IPS DF 4.7 (cell line): Measurements from ENCODE around the gene RPS6KA2.

Experiments used
- DNase-seq: peaks from one replicate; pipeline ENCODE4 v3.0.0-alpha.2; 2013; ENCODE audit warnings: low spot score; ENCODE audit errors: extremely low read depth

The RPS6KA2 gene

DNA sequence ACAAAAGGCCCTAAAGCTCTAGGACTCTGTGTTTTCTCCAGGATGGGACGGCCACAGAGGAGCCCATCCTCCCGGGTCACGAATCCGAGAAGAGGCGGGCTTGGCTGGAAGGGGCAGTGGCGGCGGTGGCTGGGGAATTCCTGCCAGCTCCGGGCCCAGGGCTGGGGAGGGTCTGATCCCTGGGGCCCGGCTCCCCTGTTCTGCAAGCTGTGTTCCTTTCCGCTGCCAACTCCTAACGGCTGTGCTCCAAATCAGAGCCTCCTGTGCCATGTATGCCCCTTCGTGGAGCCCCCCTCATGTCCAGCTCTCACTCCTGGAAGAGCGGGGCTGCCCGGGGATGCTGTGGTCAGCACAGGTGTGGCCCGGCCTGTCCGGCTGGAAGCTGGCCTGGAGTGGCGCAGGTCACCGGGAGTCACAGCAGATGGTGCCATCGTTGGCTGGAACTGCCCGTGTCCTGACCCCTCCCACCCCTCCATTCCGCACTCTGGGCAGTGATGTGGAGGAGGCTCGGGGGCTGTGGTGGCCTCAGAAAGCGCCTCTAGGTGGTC, 156.1 kb downstream of the RPS6KA2 start:
- DNase-seq, result no peak

DNA sequence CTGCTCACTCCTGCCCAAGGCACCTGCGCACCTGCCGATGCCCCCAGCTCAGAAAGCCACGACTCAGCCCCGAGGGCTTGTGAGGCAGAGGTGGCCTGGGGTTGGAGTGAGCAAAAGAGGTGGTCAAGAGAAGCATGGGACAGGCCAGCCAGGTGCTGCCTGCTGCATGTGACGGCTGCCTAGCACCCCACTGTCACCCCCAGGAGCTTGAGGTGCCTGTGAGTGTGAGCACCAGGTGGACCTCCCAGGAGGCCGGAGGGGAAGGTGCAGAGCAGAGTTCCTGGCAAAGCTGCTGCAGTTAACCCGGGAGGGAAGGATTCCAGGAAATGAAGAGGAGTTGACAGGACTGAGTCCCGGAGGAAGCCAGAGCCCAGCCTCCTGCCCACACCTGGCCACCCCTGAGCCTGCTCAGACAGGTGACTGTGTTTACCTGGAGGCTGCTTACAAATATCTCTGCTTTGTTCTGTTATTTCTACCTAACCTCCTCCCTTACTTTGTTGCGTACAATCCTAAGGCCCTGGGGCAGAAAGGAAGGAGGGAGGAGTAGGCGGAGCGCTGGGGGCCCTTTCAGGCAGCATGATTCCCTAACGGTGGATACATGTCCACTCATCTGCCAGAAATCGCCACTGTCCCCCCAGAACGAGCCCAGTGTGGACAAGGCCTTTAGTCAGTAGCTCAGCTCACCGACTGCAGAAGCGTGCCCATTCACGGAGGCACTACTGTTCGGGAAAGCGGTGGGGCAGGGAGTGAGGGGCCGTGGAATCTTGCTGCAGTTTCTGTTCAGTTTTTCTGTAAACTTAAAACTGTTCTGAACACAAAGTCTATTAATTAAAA, 156.8 kb downstream of the RPS6KA2 start:
- DNase-seq, result no peak

DNA sequence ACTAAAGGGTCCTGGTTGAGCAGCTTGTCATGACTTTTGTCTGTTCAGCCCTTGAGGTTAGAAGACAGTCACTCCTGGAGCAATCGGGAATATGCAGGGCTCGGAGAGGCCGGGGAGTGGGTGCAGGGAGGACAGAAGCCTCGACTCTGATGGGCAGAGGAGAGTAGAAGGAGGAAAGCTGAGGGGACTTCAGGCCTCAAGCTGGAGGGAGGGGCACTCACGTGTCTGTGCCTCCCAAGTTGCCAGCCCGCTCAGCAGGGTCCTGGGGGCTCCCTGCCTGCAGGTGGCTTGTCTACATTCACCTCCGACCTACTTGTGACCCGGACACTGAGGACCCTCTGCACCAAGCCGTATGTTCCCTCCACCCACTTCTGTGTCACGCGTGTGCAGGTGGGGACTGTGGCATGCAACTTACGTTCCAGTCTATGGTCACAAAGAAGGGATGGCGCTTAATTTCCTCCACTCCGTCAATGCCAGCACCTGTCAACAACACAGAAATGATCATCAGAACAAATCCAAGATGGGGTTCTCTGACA, 157.6 kb downstream of the RPS6KA2 start:
- no peak for DNase-seq

DNA sequence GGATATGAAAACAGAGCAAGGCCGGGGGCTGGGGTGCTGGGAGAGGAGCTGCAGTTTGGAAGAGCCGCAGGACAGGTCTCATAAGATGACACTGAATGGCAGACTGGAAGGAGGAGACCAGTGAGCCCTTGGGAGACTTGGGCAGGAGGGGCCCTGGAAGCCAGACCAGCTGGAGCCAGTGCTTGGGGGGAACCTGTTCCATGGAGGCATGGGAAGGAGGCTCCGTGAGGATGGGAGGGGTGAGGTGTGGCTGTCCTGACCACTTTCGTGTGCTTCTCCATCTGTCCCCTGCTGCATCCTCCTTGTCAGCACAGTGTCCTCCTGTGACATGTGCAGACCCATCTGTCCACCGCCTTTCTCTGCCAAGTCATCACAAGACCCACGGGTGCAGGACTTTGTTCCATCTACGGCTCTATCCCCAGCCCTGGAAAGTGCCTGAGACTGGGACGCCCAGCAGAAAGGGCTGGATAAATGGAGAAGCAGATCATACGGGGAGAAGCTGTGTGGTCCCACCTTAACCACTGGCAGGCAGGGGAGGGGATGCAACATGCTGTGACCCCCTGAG, 159.5 kb downstream of the RPS6KA2 start:
- no peak for DNase-seq

DNA sequence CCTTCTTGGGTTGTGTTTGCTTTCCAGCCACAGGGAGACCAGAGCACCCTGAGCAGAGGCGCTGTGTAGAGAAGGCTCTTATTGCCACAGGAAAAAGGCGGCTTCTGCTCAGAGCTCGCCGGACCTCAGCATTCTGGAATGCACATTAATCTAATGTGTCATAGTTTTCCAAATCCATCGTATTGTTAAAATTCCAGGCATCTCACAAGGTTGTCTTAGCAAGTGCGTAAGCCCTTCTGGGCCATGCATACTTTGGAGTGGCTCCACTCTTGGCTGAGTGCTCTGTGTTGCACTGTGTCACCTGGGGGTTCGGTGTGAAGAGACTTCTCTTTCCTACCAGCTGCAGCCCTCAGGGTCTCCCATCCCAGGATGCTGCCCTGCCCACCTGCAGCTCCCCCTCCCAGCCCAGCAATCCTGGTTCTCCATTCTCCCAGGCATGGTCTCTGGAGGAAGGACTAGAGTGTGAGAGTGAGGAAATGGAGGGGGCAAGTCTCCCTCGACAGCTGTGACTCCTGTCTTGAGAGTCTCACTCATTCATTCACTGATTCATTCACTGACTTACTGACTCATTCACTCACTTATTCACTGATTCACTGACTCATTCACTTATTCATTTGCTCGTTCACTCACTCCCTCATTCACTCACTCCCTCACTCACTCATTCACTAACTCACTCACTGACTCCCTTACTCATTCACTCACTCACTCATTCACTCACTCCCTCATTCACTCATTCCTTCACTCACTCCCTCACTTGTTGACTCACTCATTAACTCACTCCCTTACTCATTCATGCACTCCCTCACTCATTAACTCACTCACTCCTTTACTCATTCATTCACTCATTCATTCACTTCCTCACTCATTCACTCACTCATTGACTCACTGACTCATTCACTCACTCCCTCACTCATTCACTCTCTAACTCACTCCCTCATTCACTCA, 160.6 kb downstream of the RPS6KA2 start:
- no peak for DNase-seq

DNA sequence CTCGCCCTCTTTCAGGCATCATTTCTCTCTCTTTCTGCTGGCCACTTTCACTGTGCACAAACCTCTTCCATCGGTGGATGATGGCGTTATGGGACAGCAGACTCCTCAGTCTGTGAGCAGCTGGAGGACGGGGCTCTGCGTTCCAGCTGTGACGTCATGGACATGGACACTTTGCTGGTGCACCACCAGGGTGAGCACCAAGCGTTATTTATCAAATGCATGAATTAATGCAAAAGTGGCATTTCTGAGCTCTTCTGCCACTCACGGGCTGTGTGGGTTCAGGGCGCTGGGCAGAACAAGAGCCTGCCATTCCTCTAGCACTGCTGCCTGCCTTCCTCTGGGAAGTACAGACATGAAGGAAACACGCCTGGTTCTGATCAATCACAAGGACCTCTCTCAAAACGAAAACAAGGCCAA, 161.4 kb downstream of the RPS6KA2 start:
- DNase-seq, result no peak

DNA sequence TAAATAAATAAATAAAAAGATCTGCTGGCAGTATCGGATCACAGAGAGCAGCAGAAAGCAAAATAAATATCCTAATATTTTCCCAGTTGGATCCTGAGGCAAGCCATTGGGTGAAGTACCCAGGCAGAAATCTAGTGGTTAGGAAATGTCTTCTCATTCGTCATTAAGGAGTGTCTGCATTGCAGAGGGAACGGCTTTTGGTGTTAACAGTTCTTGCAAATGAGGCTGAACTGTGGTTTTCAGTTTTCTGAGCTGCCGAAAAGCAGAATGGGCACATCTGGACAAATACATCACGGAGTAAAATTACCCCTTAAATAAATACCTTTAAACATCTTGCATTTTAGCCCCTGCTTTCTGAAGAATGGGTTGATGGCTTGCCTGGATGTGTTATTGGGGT, 162.1 kb downstream of the RPS6KA2 start:
- DNase-seq, result no peak

DNA sequence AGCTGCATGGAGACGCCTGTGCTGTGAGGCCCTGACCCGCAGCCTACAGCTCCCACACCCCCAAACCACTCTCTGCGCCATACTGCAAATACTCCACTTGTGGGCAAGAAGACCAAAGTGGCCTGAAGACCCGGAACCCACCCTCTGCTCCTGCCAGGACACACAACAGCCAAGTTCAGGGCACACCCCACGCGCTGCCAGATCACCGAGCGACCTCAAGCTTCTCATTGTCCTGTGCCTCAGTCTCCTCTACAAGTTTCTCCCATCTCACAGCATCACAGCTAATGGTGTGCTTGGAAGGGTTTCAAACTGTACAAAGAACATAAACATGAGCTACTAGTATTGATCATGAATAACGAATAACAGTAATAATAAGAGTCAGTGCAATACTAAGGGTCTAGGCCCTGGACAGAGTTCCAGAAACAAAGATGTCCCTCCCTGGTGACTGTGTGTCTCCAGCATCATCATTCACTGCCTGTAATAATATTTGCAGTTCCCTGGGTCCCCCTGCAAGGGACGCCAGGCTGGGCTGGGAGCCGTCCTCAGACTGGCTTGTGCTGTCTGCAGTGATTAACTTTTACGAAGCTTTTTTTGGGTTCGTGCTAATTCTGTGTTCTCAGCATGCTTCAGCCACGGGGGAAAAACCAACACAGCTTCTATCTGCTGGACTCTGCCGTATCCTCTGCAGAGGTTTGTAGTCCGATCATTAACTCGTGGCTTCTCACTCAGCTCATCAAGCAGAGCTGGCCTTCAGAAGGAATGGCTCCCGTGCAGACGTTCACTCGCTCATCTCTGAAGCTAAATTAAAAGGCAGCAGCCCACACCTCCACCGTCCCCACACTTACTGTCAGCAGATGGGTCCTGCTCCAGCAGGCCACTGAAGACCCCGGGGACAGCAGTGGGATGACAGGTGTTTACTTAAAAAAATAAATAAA, 162.7 kb downstream of the RPS6KA2 start:
- DNase-seq, result no peak

DNA sequence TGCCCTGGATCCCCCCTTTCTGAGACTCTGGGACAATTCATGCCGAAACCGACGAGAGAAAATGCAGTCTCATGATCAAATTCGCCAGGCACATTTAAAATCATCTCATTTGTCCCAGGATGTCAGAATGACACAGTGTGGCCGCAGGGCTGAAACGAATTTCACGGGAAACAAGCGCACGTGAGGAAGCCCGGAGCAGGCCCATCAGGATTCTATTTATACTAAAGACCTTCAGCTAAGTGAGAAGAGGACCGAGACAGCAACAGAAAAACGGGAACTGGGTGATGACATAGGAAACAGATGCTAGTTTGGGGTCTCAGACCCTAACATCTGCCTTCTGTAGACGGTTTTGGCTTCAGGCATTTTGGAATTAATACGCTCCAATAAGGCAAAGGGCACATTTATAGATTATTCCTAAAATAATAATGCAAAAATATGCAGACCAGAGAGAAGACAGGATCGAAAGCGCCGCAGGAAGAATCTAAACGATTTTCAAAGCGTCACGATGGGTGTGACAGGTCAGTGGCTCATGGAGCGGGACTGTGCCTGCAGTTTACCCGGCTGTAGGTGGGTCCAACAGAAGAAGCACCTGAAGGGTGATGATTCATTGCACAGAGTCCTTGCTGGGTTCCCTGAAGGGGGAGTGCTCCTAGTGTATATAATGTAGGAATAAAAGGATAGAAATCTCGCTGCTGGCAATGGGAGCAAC, 163.5 kb downstream of the RPS6KA2 start:
- no peak for DNase-seq

DNA sequence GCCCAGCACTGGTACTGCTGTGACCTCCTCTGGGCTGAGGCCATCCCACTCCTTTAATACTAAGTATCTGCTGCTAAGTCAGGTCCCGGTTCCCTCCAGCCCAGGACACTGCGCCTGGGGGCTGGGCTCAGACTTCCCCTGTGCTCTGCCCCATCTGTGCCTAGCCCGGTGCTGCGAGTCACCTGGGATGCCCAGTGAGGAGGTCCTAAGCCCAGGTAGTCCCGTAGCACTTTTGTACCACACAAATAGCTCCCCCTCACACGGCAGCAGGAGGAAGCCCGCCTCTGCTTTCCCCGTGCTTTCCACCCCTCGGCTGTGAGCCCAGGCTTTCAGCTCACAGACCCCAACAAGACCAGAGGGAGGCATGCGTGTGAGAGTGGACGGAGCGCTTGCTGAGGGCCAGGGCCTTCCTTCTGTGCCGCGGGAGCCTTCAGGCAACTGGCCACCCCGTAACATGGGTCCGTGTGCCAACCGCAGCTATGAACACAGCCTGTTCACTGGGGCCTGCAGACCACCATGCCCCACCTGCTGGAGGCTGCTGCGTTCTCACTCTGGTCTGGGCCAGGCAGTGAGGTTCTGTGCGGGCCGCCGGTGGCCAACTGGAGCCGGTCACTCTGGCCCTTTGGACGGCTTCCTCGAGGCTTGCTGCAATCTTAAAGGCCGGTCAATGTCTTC, 164.5 kb downstream of the RPS6KA2 start:
- DNase-seq, result no peak

DNA sequence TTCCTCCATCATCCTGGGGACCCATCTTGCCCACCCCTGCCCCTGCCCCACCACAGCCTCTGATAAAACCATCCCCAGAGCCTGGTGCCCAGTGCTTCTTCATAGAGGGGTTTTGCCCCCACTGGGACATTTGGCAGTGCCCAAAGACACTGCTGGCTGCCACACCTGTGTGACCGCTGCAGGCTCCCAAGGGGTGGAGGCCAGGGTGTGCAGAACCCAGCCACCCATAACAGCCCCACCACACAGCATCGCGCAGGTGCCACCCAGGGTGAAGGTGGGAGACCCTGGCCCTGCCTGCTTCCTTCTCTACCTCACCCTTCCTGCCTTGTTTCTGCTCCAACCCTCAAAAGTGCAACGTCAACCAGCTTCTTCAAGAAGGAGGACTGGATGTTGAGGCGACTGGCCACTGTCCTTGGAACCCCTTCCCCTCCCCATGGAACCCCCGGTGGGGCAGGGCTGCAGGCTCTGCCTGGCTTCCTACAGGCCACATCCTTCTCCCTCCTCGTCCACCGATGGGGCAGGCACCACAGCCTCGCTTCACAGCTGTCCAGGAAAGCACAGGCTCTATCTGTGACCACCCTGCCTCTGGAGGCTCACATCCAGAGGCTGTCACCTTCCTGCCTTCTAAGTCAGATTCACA, 165.1 kb downstream of the RPS6KA2 start:
- DNase-seq, result no peak

DNA sequence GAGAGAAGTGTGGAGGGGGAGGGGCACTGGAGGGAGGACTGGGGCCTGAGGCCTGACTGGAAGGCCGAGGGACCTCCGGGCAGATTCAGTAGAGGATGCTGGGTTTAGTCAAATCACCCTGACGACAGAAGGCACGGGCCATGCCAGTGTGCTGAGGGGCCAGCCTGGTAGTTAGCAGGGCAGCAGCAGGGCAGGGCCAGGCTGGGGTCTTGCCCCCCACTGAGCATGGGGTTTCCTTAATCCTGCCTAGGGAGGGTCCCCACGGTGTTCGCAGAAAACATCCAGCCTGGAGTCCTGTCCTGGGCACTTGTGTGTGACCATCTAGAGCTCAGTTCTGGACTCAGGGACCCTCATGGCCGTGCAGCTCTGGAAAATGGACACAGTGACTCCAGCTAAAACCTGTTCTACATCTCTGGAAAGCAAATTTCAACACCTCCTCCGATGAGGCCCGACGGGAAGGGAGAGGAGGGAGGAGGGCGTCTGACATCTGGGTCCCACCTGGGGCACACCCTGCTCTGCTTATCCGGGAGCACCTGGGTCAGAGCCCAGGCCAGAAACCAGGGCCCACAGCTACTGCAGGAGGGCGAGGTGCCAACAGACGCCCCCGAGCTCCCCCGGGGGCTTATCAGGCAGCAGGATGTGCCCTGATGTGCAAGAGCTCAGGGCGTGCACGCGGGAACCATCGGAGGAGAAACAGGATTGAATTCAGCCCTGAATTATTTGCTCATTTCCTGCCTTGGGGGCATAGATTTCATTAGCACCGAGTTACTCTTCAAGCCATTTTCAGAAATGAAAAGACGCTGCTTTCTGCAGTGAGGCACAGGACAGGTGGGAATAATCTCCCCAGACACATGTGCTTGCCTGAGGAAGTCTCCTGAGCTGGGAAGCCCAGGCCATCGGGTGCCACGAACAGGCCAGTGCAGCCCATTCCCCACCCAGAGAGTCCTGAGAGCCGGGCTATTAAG, 166.3 kb downstream of the RPS6KA2 start:
- no peak for DNase-seq

DNA sequence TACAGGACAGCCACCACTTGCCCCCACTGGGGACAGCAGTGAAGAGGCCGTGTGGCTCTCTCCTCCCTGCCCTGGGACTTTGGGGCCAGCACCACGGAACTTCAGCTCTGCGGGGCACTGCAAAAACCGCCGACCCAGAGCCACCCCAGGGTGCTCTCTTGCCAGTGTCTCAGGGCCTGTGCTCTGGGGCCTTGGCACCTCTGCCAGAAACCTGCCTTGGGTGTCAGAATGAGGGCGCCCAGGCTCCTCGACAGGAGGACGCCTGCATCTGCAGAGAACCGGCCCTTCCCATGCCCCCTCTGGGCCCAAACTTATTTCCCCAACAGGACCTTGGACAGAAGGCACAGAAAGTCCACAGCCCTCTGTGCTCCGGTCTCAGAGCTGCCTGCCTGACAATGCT, 167.1 kb downstream of the RPS6KA2 start:
- no peak for DNase-seq

DNA sequence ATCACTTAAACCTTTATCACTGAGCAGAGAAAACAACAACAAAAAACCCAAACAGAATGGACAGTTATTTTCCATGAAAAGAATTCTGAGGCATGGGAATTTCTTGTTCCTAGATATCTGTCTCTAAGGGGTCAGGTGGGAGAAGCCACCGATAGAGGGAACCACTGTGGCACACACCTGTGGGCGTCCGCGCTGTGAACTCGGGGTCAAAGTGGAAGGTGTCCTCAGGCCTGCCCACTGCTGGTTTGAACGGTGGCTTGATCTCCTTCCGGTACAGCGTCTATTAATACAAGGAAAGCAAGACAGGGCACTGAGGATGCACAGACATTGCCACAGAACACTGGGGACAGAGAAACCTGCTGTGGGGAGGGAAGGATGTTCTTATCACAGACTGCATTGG, 167.8 kb downstream of the RPS6KA2 start:
- no peak for DNase-seq

DNA sequence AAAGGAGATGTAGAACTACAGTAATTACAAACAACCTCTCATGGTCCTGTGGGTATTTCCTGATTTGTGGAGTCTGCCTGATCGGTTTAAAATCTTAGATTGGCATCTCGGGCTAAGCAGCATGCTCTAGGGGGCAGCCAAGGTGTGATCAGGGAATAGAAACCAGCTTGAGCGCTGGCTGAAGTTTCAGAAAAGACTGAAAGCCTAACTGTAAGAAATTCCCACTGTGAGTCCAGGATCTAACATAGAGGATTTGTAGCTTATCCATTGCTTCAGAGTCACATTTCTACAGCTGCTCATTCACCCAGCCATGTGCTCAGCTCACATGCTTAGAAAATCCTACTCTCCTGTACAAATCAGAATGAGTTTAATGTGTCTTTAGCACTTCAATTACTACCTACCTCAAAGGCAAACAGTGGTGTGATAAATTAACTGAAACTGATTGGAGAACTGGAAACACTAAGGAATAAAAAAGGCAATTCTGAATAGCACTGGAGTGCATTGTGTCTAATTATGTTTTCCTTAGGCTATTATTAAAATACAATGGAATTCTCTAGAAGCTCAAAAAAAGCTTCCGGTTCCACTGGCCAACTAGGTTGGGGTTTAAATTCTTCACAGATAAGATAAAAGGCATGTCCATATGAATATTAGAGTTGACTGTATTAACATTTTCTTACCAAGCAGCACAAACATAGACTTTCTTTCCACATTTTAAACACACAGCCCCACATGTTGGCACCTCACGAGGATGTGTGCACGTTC, 170.5 kb downstream of the RPS6KA2 start:
- no peak for DNase-seq

DNA sequence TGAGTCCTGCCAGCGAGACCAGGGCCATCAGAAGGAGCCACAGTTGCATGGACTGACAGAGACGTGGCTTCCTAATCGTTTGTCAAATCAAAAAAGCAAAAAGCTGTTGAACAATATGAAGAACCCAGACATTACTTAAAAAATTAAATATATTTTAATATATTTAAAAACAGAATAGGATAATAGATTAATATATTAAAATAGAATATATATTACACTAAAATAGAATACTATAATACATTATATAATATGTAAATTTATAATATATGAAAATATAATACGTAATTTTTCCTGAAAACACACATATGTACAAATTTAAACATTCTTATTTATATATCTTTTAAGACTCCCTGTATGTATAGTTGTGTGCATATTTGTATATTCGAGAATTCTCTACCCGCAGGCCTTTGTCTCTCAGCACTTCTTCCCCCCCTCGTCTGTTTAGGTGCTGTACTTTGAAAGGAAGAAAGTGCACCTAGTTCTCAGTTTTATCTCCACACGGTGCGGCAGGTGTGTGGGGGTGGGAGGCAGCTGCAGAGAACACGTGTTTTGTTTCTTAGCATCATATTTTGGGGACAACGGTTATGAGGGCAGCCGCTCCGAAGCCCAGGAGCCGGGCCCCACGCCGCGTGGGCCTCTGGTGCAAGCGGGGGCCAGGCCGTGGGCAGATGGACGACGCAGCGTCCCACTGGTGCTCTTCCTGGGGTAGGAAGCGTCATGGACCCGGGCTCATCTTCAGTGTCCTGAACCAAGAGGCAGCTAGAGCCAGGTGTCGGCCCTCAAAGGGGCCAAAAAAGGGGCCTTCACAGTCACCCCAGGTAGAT, 172.1 kb downstream of the RPS6KA2 start:
- DNase-seq, result no peak
